ENCODE measurements around the gene CTSL. TPM values are rescaled to one million over a fixed set of nuclear protein-coding genes. Genes with fewer than 3 reads are reported as not detected.

Gene CTSL
- total and polyA plus RNA-seq, 2 donors (not counting 1 experiment from before 2014, with no cell fraction given): 487 to 826 TPM

DNA sequence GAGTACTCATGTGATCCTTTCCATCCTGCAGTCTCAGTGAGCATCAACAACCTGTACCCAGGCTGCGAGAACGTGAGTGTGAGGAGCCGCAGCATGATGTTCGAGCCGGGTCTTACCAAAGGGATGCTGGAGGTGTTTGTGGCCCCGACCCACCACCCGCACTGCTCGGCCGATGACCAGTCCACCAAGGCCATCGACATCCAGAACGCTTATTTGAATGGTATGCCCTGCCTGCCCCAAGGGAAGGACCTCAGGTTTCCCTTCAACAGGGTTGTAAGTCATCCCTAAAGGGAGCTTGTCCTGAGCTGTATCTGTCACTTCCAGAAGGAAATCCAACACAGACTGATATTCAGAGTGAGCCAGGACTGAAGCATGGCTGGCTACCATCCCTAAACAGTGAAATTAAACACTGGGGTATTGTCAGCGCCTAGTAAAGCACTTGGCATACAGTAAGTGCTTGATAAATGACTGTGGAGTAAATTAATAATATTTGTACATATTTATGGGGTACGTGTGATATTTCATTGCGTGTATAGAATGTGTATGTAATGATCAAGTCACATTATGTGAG is 39.3 kb upstream of the CTSL start:
- no peak overlapping the region for H3K9ac ChIP-seq (ENCODE audit: insufficient read depth, low read length)
- H3K9me3 ChIP-seq (ENCODE audit: control insufficient read depth, insufficient read depth, low read depth, low read length): no peaks in the 10 kb centered on the region
- H4K20me1 ChIP-seq (ENCODE audit: control insufficient read depth, extremely low read depth, insufficient read depth, low read length): no peaks in the 10 kb centered on the region
- no peaks in the 10 kb centered on the region for H3K79me2 ChIP-seq (ENCODE audit: control insufficient read depth, insufficient read depth, low read length)
- no peak for DNase-seq (ENCODE audit: low read depth in 2 of 2)
- H2AFZ ChIP-seq (ENCODE audit: low read length): no peak overlapping the region
- H3K27ac ChIP-seq (ENCODE audit: insufficient read depth, low read length): no peak overlapping the region
- TF ChIP-seq EZH2 (IDR thresholded peaks at IDR 0.05; ENCODE audit: low read length, missing control alignments): no peak
- TF ChIP-seq, protein P1, sequence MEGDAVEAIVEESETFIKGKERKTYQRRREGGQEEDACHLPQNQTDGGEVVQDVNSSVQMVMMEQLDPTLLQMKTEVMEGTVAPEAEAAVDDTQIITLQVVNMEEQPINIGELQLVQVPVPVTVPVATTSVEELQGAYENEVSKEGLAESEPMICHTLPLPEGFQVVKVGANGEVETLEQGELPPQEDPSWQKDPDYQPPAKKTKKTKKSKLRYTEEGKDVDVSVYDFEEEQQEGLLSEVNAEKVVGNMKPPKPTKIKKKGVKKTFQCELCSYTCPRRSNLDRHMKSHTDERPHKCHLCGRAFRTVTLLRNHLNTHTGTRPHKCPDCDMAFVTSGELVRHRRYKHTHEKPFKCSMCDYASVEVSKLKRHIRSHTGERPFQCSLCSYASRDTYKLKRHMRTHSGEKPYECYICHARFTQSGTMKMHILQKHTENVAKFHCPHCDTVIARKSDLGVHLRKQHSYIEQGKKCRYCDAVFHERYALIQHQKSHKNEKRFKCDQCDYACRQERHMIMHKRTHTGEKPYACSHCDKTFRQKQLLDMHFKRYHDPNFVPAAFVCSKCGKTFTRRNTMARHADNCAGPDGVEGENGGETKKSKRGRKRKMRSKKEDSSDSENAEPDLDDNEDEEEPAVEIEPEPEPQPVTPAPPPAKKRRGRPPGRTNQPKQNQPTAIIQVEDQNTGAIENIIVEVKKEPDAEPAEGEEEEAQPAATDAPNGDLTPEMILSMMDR (conservative IDR thresholded peaks at IDR 0.05 in 1 of 2, IDR thresholded peaks at IDR 0.05 in 1 of 2; ENCODE audit: low read depth in 1 of 2, low read length in 2 of 2): no peak
- peaks cover 3% of the 10 kb centered on the region for H3K4me1 ChIP-seq (ENCODE audit: control insufficient read depth, extremely low read depth, insufficient read depth, low read length)
- H3K4me2 ChIP-seq (ENCODE audit: extremely low read depth, insufficient read depth, low read length): no peak overlapping the region
- no peak overlapping the region for H3K4me3 ChIP-seq (replicated peaks in 1 of 4; ENCODE audit: control extremely low read depth in 1 of 4, insufficient read depth in 1 of 4, low read depth in 3 of 4, low read length in 4 of 4)
- no peaks in the 10 kb centered on the region for H3K36me3 ChIP-seq (ENCODE audit: control insufficient read depth, insufficient read depth, low read length)
- no peaks in the 10 kb centered on the region for H3K27me3 ChIP-seq (ENCODE audit: control insufficient read depth, insufficient read depth, low read length)

DNA sequence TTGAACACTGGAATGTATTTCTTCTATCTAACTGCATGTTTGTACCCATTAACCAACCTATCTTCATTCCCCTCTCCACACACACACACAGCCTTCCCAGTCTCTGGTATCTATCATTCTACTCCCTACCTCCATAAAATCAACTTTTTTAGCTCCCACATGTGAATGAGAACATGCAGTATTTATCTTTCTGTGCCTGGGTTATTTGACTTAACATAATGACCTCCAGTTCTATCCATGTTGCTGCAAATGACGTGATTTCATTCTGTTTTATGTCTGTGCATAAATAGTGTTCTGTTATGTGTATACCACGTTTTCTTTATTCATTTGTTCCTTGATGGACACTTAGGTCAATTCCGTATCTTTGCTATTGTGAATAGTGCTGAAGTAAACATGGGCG is 38.7 kb upstream of the CTSL start:
- Histone ChIP-seq H3K27ac (ENCODE audit: insufficient read depth, low read length) (no peak overlapping the region), H3K4me2 (ENCODE audit: extremely low read depth, insufficient read depth, low read length) (no peak overlapping the region), H3K9ac (ENCODE audit: insufficient read depth, low read length) (no peak overlapping the region), H3K4me3 (replicated peaks in 1 of 4; ENCODE audit: control extremely low read depth in 1 of 4, insufficient read depth in 1 of 4, low read depth in 3 of 4, low read length in 4 of 4) (no peak overlapping the region), H3K9me3 (ENCODE audit: control insufficient read depth, insufficient read depth, low read depth, low read length) (no peaks in the 10 kb centered on the region), H3K36me3 (ENCODE audit: control insufficient read depth, insufficient read depth, low read length) (no peaks in the 10 kb centered on the region), H2AFZ (ENCODE audit: low read length) (no peak overlapping the region), H3K4me1 (ENCODE audit: control insufficient read depth, extremely low read depth, insufficient read depth, low read length) (peaks cover 3% of the 10 kb centered on the region), H4K20me1 (ENCODE audit: control insufficient read depth, extremely low read depth, insufficient read depth, low read length) (no peaks in the 10 kb centered on the region), H3K79me2 (ENCODE audit: control insufficient read depth, insufficient read depth, low read length) (no peaks in the 10 kb centered on the region), H3K27me3 (ENCODE audit: control insufficient read depth, insufficient read depth, low read length) (no peaks in the 10 kb centered on the region)
- TF ChIP-seq, protein P1 (conservative IDR thresholded peaks at IDR 0.05 in 1 of 2, IDR thresholded peaks at IDR 0.05 in 1 of 2; ENCODE audit: low read depth in 1 of 2, low read length in 2 of 2): no peak
- no peak for TF ChIP-seq EZH2 (IDR thresholded peaks at IDR 0.05; ENCODE audit: low read length, missing control alignments)
- no peak for DNase-seq (ENCODE audit: low read depth in 2 of 2)

- Histone ChIP-seq H3K27ac (ENCODE audit: insufficient read depth, low read length) (no peak overlapping the region), H3K36me3 (ENCODE audit: control insufficient read depth, insufficient read depth, low read length) (no peaks in the 10 kb centered on the region), H3K4me1 (ENCODE audit: control insufficient read depth, extremely low read depth, insufficient read depth, low read length) (no peaks in the 10 kb centered on the region), H3K9ac (ENCODE audit: insufficient read depth, low read length) (no peak overlapping the region), H3K27me3 (ENCODE audit: control insufficient read depth, insufficient read depth, low read length) (no peaks in the 10 kb centered on the region), H3K4me3 (replicated peaks in 1 of 4; ENCODE audit: control extremely low read depth in 1 of 4, insufficient read depth in 1 of 4, low read depth in 3 of 4, low read length in 4 of 4) (no peak overlapping the region), H2AFZ (ENCODE audit: low read length) (no peak overlapping the region), H3K9me3 (ENCODE audit: control insufficient read depth, insufficient read depth, low read depth, low read length) (no peaks in the 10 kb centered on the region), H4K20me1 (ENCODE audit: control insufficient read depth, extremely low read depth, insufficient read depth, low read length) (no peaks in the 10 kb centered on the region), H3K79me2 (ENCODE audit: control insufficient read depth, insufficient read depth, low read length) (no peaks in the 10 kb centered on the region), H3K4me2 (ENCODE audit: extremely low read depth, insufficient read depth, low read length) (no peak overlapping the region)
- no peak for DNase-seq (ENCODE audit: low read depth in 2 of 2)
- no peak for TF ChIP-seq EZH2 (IDR thresholded peaks at IDR 0.05; ENCODE audit: low read length, missing control alignments)
- TF ChIP-seq, protein P1 (conservative IDR thresholded peaks at IDR 0.05 in 1 of 2, IDR thresholded peaks at IDR 0.05 in 1 of 2; ENCODE audit: low read depth in 1 of 2, low read length in 2 of 2): no peak
These were observed 31.6 kb upstream of the CTSL start for GRCh38 chr9:87694236-87694755.

All from fibroblast of lung (primary cell).